OCI-LY7 (cell line): ENCODE data around the gene ARL11. TPM values are rescaled to one million over a fixed set of nuclear protein-coding genes. Genes with fewer than 3 reads are reported as not detected.

Experiments used
- BruUV-seq: library from RNA; stranded (reverse); fragments of 400-500 nt; replicated peaks from 2 replicates; lab custom pipeline; 2021; lab: Mats Ljungman, UMichigan
- CTCF ChIA-PET: fragments of 300-600 bp; sonication (Branson Sonifier 250); formaldehyde crosslinking; loops from one replicate; lab custom pipeline; 2022; ENCODE audit warnings: antibody characterized with exemption; ENCODE audit not compliant: unreplicated experiment; lab: Charles Lee
- POLR2A ChIA-PET: fragments of 300-600 bp; sonication (Branson Sonifier 250); formaldehyde crosslinking; loops from one replicate; lab custom pipeline; 2022; ENCODE audit warnings: antibody characterized with exemption; lab: Charles Lee
- DNase-seq: peaks from one replicate; pipeline ENCODE4 v3.0.0-alpha.2; 2015; ENCODE audit warnings: low spot score
- H2AFZ ChIP-seq: fragments of 200-600 bp; sonication (generic), shearing (Covaris generic); 2 replicates; pipeline ENCODE4 v1.6.1; 2014; ENCODE audit warnings: mild to moderate bottlenecking, antibody characterized with exemption, low read length, moderate library complexity
- H3K27ac ChIP-seq: fragments of 200-600 bp; sonication (generic); 2 replicates; pipeline ENCODE4 v1.5.1; 2014; ENCODE audit warnings: mixed run types, low read depth, mild to moderate bottlenecking, moderate library complexity, low read length, inconsistent platforms; ENCODE audit not compliant: poor library complexity, severe bottlenecking
- H3K36me3 ChIP-seq: fragments of 200-600 bp; sonication (generic); 2 replicates; pipeline ENCODE4 v1.6.1; 2014; ENCODE audit warnings: mild to moderate bottlenecking, antibody characterized with exemption, low read length, moderate library complexity, mixed read lengths; ENCODE audit not compliant: insufficient read depth
- H3K4me1 ChIP-seq: fragments of 200-600 bp; sonication (generic); 2 replicates; pipeline ENCODE4 v1.5.1; 2014; ENCODE audit warnings: mild to moderate bottlenecking, low read length; ENCODE audit not compliant: insufficient read depth, poor library complexity, severe bottlenecking
- H3K4me2 ChIP-seq: fragments of 200-600 bp; sonication (generic); 2 replicates; pipeline ENCODE4 v1.6.1; 2014; ENCODE audit warnings: mild to moderate bottlenecking, low read length
- H3K4me3 ChIP-seq: fragments of 200-600 bp; sonication (generic); 2 replicates; pipeline ENCODE4 v1.5.1; 2014; ENCODE audit warnings: mild to moderate bottlenecking, low read depth, low read length; ENCODE audit not compliant: poor library complexity, severe bottlenecking
- H3K79me2 ChIP-seq: fragments of 200-600 bp; sonication (generic); 2 replicates; pipeline ENCODE4 v1.6.1; 2016; ENCODE audit warnings: low read depth, mild to moderate bottlenecking, low read length, moderate library complexity, mixed read lengths; ENCODE audit not compliant: insufficient read depth
- H3K9me2 ChIP-seq: fragments of 200-600 bp; sonication (generic); 2 replicates; pipeline ENCODE4 v1.6.1; 2016; ENCODE audit warnings: mild to moderate bottlenecking, low read length, mixed read lengths; ENCODE audit not compliant: insufficient read depth
- H3K9me3 ChIP-seq: fragments of 200-600 bp; sonication (generic); 2 replicates; pipeline ENCODE4 v1.6.1; 2014; ENCODE audit warnings: mild to moderate bottlenecking, mixed run types, low read length, mixed read lengths
- H4K20me1 ChIP-seq: fragments of 200-600 bp; sonication (generic); 2 replicates; pipeline ENCODE4 v1.6.1; 2014; ENCODE audit warnings: mild to moderate bottlenecking, antibody characterized with exemption, low read length, moderate library complexity, mixed read lengths; ENCODE audit not compliant: insufficient read depth
- CTCF ChIP-seq: fragments of 200-600 bp; sonication (generic); conservative IDR thresholded peaks from 2 replicates; pipeline ENCODE4 v1.5.1; 2014; ENCODE audit warnings: mild to moderate bottlenecking, antibody characterized with exemption, low read length, moderate library complexity, mixed read lengths
- EZH2phosphoT487 ChIP-seq: fragments of 200-600 bp; sonication (generic); IDR thresholded peaks from 2 replicates; pipeline ENCODE4 v1.6.1; 2018; ENCODE audit warnings: low read depth, borderline replicate concordance, mild to moderate bottlenecking, mixed run types, antibody characterized with exemption, low read length, moderate library complexity, mixed read lengths
- intact Hi-C: fragments of 100-400 bp; cut with micrococcal nuclease; formaldehyde crosslinking; loops from one replicate; pipeline ENCODE4 v1.10.0; 2022; ENCODE audit not compliant: unreplicated experiment
- total RNA-seq, 2 experiments: library from RNA; depleted of rRNA in 1 of 2; stranded (reverse); fragments of >200 nt in 1 of 2; shearing (Covaris generic) in 1 of 2; gene quantifications; 2 replicates each; pipeline ENCODE4 v1.2.3, GENCODE V29; 2014 to 2022

ARL11 gene
- total RNA-seq, 2 experiments from 2014 or later: 8.3 to 20.5 TPM

- Histone ChIP-seq H3K4me1 (peaks cover 11% of the 10 kb centered on the region), H3K4me3 (no peak overlapping the region), H3K36me3 (peaks cover 42% of the 10 kb centered on the region), H3K27ac (no peak overlapping the region), H3K9me3 (no peaks in the 10 kb centered on the region), H4K20me1 (no peaks in the 10 kb centered on the region), H3K4me2 (peak overlapping the region; percentile 17; the same call in 1 of the 2 replicates), H3K79me2 (0 out of 2 replicates have a peak, but pooled peaks cover 7% of the 10 kb centered on the region), H2AFZ (no peak overlapping the region), H3K9me2 (no peaks in the 10 kb centered on the region)
- TF ChIP-seq EZH2phosphoT487 (no peak), CTCF (no peak)
- ChIA-PET POLR2A (no interaction called here), CTCF (no interaction called here)
- intact Hi-C loops: no loop called here
- BruUV-seq: no TSS peak
- DNase-seq: no peak
These were observed 7.5 kb downstream of the ARL11 start for GRCh38 chr13:49635599-49636433.

GRCh38 chr13:49636705-49637104, 8.4 kb downstream of the ARL11 start:
- Histone ChIP-seq H3K9me2 (no peaks in the 10 kb centered on the region), H3K36me3 (peaks cover 33% of the 10 kb centered on the region), H2AFZ (no peak overlapping the region), H3K27ac (no peak overlapping the region), H3K9me3 (no peaks in the 10 kb centered on the region), H3K79me2 (0 out of 2 replicates have a peak, but pooled peaks cover 7% of the 10 kb centered on the region), H3K4me1 (peaks cover 11% of the 10 kb centered on the region), H3K4me3 (no peak overlapping the region), H4K20me1 (no peaks in the 10 kb centered on the region), H3K4me2 (no peak overlapping the region)
- no peak for DNase-seq
- TF ChIP-seq EZH2phosphoT487 (no peak), CTCF (no peak)
- intact Hi-C loops: no loop called here
- POLR2A ChIA-PET: no interaction called here
- no TSS peak for BruUV-seq
- CTCF ChIA-PET: no interaction called here
